Immature natural killer cell (primary cell): ENCODE results near the gene RNF31. TPM values are rescaled to one million over a fixed set of nuclear protein-coding genes. Genes with fewer than 3 reads are reported as not detected.
A peak's percentile ranks its signal among the peaks of the same experiment; 100 is the strongest.

Experiments
- DNase-seq, 3 donors: peaks; one replicate each; pipeline ENCODE4 v3.0.0; 2022; ENCODE audit warnings: mixed read lengths in 1 of 3
- H3K27ac Mint-ChIP-seq, 6 donors: one replicate each; pipeline ENCODE4 v1.8.0; 2020; ENCODE audit warnings: mixed read lengths in 6 of 6, mild to moderate bottlenecking in 5 of 6, inconsistent platforms in 4 of 6, moderate library complexity in 3 of 6
- H3K27me3 Mint-ChIP-seq, 3 donors: one replicate each; pipeline ENCODE4 v1.8.0; 2020 to 2021; ENCODE audit warnings: low read depth in 3 of 3, mild to moderate bottlenecking in 3 of 3, mixed read lengths in 3 of 3, moderate library complexity in 3 of 3, inconsistent platforms in 1 of 3
- H3K36me3 Mint-ChIP-seq, 3 donors: one replicate each; pipeline ENCODE4 v1.8.0; 2020; ENCODE audit warnings: mixed read lengths in 3 of 3, inconsistent platforms in 2 of 3, mild to moderate bottlenecking in 2 of 3
- H3K4me1 Mint-ChIP-seq, 2 donors: one replicate each; pipeline ENCODE4 v1.8.0; 2020; ENCODE audit warnings: inconsistent platforms in 2 of 2, mild to moderate bottlenecking in 2 of 2, mixed read lengths in 2 of 2, moderate library complexity in 1 of 2
- H3K4me3 Mint-ChIP-seq, 5 donors: one replicate each; pipeline ENCODE4 v1.8.0; 2020; ENCODE audit warnings: mild to moderate bottlenecking in 5 of 5, mixed read lengths in 5 of 5, inconsistent platforms in 3 of 5, moderate library complexity in 3 of 5
- H3K9me3 Mint-ChIP-seq, 6 donors: one replicate each; pipeline ENCODE4 v1.8.0; 2020; ENCODE audit warnings: mild to moderate bottlenecking in 6 of 6, mixed read lengths in 6 of 6, inconsistent platforms in 4 of 6, moderate library complexity in 3 of 6
- polyA plus RNA-seq, 3 donors: library from polyadenylated mRNA; unstranded; fragments of 300-500 nt; fragmentation: Illumina TruSeq; gene quantifications; one replicate each; pipeline ENCODE4 v1.2.3, GENCODE V29; 2021

Gene RNF31
- polyA plus RNA-seq, 3 donors from 2014 or later = 41.5 to 62.9 (median 59.5) TPM

DNA sequence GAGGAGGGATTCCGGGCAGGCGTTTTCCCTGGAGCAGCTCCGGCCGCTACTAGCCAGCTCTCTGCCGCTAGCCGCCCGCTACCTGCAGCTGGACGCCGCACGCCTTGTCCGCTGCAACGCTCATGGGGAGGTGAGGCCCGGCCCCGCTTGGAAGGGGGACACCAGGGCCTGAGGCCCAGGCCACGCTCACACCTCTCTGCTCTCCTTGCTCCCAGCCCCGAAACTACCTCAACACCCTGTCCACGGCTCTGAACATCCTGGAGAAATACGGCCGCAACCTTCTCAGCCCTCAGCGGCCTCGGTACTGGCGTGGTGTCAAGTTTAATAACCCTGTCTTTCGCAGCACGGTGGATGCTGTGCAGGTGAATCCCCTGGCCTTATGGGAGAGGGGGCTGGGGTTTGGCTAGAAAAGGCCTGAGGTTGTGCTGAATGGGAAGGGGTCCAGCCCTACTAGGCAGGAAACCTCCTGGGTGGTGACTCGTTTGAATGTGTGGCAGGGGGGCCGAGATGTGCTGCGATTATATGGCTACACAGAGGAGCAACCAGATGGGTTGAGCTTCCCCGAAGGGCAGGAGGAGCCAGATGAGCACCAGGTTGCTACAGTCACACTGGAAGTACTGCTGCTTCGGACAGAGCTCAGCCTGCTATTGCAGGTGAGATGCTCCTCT lies 597 bp downstream of the RNF31 start:
- Mint-ChIP-seq H3K4me3 (peak overlapping the region; percentile 91 to 100 (median 99)), H3K36me3 (peaks cover 9 to 31% (median 14%) of the 10 kb centered on the region in 3 donors), H3K27ac (peak overlapping the region; percentile 83 to 93 (median 86)), H3K27me3 (peaks cover 3 to 9% (median 6%) of the 10 kb centered on the region in 3 donors), H3K9me3 (no peaks in the 10 kb centered on the region), H3K4me1 (peaks cover 52 to 65% of the 10 kb centered on the region in 2 donors)
- no peak for DNase-seq

DNA sequence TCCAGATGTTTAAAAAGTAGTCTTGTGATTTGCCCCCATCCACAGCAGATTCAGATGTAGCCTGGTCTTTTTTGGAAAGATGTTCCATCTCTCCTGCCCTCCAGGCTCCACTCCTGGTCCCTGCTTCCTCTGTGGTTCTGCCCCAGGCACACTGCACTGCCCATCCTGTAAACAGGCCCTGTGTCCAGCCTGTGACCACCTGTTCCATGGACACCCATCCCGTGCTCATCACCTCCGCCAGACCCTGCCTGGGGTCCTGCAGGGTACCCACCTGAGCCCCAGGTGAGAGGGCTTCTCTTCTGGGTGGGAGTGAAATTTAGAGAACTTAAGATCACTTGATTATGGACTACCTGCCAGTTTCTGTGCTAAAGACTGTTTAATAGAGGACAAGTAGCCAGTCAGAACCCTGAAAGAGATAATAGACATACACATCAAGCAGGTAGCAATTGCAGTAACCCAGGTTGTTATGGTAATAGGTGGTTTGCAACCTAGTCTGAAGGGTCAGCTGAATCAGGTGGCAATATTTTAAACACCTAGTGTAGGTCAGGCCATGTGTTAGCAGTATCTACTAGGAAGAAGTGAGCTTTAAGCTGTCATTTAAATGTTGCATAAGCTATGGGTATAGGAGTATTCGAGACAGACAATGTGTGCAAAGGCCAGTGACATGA lies 2.1 kb downstream of the RNF31 start:
- Mint-ChIP-seq H3K4me3 (peak overlapping the region; percentile 27 to 100 (median 96)), H3K4me1 (peaks cover 45 to 54% of the 10 kb centered on the region in 2 donors), H3K36me3 (peaks cover 5 to 28% (median 11%) of the 10 kb centered on the region in 3 donors), H3K27me3 (peaks cover 3 to 9% (median 4%) of the 10 kb centered on the region in 3 donors), H3K9me3 (no peaks in the 10 kb centered on the region), H3K27ac (peak overlapping the region in 2 of 6 donors; percentile 29 to 74)
- no peak for DNase-seq

DNA sequence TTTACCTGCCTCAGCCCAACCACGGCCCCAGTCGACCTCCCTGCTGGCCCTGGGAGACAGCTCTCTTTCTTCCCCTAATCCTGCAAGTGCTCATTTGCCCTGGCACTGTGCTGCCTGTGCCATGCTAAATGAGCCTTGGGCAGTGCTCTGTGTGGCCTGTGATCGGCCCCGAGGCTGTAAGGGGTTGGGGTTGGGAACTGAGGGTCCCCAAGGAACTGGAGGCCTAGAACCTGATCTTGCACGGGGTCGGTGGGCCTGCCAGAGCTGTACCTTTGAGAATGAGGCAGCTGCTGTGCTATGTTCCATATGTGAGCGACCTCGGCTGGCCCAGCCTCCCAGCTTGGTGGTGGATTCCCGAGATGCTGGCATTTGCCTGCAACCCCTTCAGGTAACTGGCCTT lies 2.8 kb downstream of the RNF31 start:
- Mint-ChIP-seq H3K9me3 (no peaks in the 10 kb centered on the region), H3K27me3 (peaks cover 3 to 9% (median 4%) of the 10 kb centered on the region in 3 donors), H3K36me3 (peaks cover 5 to 30% (median 16%) of the 10 kb centered on the region in 3 donors), H3K4me1 (peaks cover 39 to 48% of the 10 kb centered on the region in 2 donors), H3K4me3 (peak overlapping the region in 1 of 5 donors; percentile 27), H3K27ac (no peak overlapping the region)
- DNase-seq = no peak

DNA sequence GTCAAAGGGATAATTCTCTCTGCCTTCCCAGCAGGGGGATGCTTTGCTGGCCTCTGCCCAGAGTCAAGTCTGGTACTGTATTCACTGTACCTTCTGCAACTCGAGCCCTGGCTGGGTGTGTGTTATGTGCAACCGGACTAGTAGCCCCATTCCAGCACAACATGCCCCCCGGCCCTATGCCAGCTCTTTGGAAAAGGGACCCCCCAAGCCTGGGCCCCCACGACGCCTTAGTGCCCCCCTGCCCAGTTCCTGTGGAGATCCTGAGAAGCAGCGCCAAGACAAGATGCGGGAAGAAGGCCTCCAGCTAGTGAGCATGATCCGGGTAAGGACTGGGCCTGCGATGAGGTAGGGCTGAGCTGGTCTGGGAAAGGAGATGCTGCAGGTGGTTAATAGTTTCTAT lies 3.3 kb downstream of the RNF31 start:
- Mint-ChIP-seq H3K9me3 (no peaks in the 10 kb centered on the region), H3K4me3 (no peak overlapping the region), H3K27me3 (peaks cover 3 to 9% (median 4%) of the 10 kb centered on the region in 3 donors), H3K4me1 (peaks cover 34 to 42% of the 10 kb centered on the region in 2 donors), H3K36me3 (peaks cover 7 to 35% (median 18%) of the 10 kb centered on the region in 3 donors), H3K27ac (no peak overlapping the region)
- no peak for DNase-seq

DNA sequence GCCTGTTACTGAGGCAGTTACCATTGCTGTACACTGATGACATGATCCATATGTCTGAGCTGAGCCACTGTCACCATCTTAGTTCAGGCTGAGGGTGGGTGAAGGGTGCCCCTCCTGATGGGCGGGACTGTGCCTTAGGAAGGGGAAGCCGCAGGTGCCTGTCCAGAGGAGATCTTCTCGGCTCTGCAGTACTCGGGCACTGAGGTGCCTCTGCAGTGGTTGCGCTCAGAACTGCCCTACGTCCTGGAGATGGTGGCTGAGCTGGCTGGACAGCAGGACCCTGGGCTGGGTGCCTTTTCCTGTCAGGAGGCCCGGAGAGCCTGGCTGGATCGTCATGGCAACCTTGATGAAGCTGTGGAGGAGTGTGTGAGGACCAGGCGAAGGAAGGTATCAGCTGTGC lies 3.7 kb downstream of the RNF31 start:
- H3K4me1 Mint-ChIP-seq = peaks cover 30 to 38% of the 10 kb centered on the region in 2 donors
- H3K9me3 Mint-ChIP-seq = no peaks in the 10 kb centered on the region
- H3K36me3 Mint-ChIP-seq = peaks cover 10 to 39% (median 22%) of the 10 kb centered on the region in 3 donors
- DNase-seq = no peak
- no peak overlapping the region for H3K27ac Mint-ChIP-seq
- H3K4me3 Mint-ChIP-seq = no peak overlapping the region
- H3K27me3 Mint-ChIP-seq = peaks cover 3 to 9% (median 4%) of the 10 kb centered on the region in 3 donors

DNA sequence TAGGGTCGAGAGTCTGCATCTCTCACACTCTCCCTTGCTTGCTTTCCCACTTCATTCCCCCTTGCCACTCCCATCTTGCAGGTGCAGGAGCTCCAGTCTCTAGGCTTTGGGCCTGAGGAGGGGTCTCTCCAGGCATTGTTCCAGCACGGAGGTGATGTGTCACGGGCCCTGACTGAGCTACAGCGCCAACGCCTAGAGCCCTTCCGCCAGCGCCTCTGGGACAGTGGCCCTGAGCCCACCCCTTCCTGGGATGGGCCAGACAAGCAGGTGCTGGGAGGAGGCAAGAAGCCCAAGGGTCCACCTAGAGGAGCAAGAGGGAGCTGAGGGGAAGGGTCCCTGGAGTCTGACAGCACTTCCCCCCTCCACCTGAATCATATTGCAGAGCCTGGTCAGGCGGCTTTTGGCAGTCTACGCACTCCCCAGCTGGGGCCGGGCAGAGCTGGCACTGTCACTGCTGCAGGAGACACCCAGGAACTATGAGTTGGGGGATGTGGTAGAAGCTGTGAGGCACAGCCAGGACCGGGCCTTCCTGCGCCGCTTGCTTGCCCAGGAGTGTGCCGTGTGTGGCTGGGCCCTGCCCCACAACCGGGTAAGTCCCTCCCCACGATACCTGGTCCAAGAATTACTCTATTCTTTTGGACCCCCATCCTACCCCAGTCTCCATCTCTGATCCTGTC lies 4.2 kb downstream of the RNF31 start:
- peaks cover 10 to 40% (median 23%) of the 10 kb centered on the region in 3 donors for H3K36me3 Mint-ChIP-seq
- H3K4me3 Mint-ChIP-seq = no peak overlapping the region
- H3K4me1 Mint-ChIP-seq = peaks cover 25 to 33% of the 10 kb centered on the region in 2 donors

DNA sequence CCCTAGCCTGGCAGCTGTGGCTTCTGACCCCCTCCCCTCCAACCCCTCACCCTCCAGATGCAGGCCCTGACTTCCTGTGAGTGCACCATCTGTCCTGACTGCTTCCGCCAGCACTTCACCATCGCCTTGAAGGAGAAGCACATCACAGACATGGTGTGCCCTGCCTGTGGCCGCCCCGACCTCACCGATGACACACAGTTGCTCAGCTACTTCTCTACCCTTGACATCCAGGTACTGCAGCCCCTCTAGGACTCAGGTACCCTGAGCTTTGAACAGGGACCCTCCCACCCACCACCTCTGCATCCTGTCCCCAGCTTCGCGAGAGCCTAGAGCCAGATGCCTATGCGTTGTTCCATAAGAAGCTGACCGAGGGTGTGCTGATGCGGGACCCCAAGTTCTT lies 7.8 kb downstream of the RNF31 start:
- Mint-ChIP-seq H3K36me3 (peaks cover 11 to 50% (median 26%) of the 10 kb centered on the region in 3 donors), H3K9me3 (no peaks in the 10 kb centered on the region), H3K27ac (no peak overlapping the region), H3K4me1 (peaks cover 6 to 9% of the 10 kb centered on the region in 2 donors), H3K4me3 (no peak overlapping the region), H3K27me3 (peaks cover 0 to 2% (median 0%) of the 10 kb centered on the region in 3 donors)
- DNase-seq = no peak

More for the DNA sequence above, 4.2 kb downstream of the RNF31 start:
- Mint-ChIP-seq H3K27me3 (peaks cover 0 to 6% (median 4%) of the 10 kb centered on the region in 3 donors), H3K9me3 (no peaks in the 10 kb centered on the region), H3K27ac (no peak overlapping the region)
- DNase-seq = no peak

DNA sequence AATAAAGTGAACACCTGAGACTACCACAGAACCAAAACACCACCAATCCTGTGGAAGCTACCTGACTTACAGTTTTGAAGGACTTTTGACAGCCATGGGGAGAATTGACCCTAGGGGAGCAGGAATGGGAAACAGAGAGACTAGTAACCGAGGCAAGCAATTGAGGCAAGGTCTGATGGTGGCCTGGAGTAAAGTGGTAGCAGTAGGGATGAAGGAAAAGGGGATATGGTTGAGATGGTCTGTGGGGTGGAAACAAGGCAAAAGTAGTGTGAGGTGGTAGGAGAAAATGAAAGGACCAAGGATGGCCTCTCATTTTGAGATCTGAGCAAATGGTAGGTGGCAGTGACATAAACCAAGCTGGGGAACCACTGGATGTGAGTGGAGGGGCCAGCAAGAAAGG lies 9.5 kb downstream of the RNF31 start:
- Mint-ChIP-seq H3K36me3 (peaks cover 15 to 39% (median 26%) of the 10 kb centered on the region in 3 donors), H3K9me3 (no peaks in the 10 kb centered on the region), H3K4me3 (no peak overlapping the region), H3K27me3 (peaks cover 6 to 8% (median 7%) of the 10 kb centered on the region in 3 donors), H3K4me1 (peaks cover 15 to 18% of the 10 kb centered on the region in 2 donors), H3K27ac (peak overlapping the region in 5 of 6 donors; percentile 4 to 79 (median 27))
- no peak for DNase-seq

DNA sequence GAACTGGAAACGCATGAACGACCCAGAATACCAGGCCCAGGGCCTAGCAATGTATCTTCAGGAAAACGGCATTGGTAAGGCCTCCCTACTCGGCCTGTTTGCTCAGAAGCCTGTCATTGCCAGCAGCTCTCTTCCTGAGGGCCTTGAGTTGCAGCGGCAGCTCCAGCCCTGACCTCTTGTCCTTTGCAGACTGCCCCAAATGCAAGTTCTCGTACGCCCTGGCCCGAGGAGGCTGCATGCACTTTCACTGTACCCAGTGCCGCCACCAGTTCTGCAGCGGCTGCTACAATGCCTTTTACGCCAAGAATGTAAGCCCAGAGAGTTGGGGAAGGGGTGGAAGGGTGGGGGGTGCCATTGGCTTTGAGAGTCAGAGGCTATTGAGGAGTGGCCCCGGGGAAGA lies 10.0 kb downstream of the RNF31 start:
- peak overlapping the region in 1 of 6 donors; percentile 45 for H3K27ac Mint-ChIP-seq
- no peak overlapping the region for H3K4me3 Mint-ChIP-seq
- no peak for DNase-seq
- peaks cover 19 to 40% (median 28%) of the 10 kb centered on the region in 3 donors for H3K36me3 Mint-ChIP-seq
- peaks cover 6 to 8% (median 7%) of the 10 kb centered on the region in 3 donors for H3K27me3 Mint-ChIP-seq
- no peaks in the 10 kb centered on the region for H3K9me3 Mint-ChIP-seq
- H3K4me1 Mint-ChIP-seq = peaks cover 20 to 23% of the 10 kb centered on the region in 2 donors

DNA sequence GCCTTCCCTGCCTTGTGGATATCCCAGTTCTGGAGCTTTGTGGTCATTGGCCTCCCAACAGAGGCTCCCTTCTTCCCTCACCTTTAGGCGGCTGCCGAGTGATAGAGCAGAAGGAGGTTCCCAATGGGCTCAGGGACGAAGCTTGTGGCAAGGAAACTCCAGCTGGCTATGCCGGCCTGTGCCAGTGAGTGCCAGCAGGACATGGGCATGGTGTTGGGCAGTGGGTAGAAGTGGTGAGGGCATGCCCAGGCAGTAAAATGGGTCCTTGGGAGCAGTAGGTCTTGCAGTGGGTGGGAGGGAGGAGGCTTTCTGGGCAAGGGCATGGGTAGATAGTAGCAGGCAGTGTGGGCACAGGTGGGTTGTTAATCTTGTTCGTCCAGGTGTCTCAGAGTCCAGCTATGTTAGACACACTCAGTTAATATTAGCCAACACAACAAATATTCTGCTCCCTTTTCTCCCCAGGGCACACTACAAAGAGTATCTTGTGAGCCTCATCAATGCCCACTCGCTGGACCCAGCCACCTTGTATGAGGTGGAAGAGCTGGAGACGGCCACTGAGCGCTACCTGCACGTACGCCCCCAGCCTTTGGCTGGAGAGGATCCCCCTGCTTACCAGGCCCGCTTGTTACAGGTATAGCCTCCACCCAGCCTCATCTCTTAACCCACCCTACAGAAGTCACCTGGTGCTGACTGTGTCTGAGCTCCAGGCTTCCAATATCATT lies 12.6 kb downstream of the RNF31 start:
- Mint-ChIP-seq H3K9me3 (no peaks in the 10 kb centered on the region), H3K36me3 (peaks cover 29 to 50% (median 32%) of the 10 kb centered on the region in 3 donors), H3K4me1 (peaks cover 42 to 45% of the 10 kb centered on the region in 2 donors), H3K4me3 (peak overlapping the region in 2 of 5 donors; percentile 28 to 34), H3K27ac (peak overlapping the region; percentile 86 to 100 (median 98)), H3K27me3 (peaks cover 6 to 14% (median 7%) of the 10 kb centered on the region in 3 donors)
- no peak for DNase-seq

DNA sequence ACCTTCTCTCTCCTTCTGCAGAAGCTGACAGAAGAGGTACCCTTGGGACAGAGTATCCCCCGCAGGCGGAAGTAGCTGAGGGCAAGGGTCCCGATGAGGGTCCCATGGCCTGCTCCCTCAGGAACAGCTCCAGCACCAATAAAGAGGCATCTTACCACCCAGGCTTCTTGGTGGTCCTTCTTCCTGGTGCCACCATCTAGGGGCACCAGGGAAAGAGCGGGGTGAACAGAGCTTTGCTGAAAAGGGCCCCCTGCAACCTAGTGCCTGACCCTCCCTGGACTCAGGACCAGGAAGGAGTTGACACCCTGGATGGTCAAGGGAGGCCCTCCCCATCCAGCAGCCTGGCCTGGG lies 13.2 kb downstream of the RNF31 start:
- peaks cover 6 to 14% (median 7%) of the 10 kb centered on the region in 3 donors for H3K27me3 Mint-ChIP-seq
- H3K4me3 Mint-ChIP-seq = peak overlapping the region in 2 of 5 donors; percentile 28 to 34
- no peaks in the 10 kb centered on the region for H3K9me3 Mint-ChIP-seq
- no peak for DNase-seq
- peak overlapping the region; percentile 97 to 100 (median 98) for H3K27ac Mint-ChIP-seq
- peaks cover 46 to 50% of the 10 kb centered on the region in 2 donors for H3K4me1 Mint-ChIP-seq
- H3K36me3 Mint-ChIP-seq = peaks cover 30 to 47% (median 35%) of the 10 kb centered on the region in 3 donors

DNA sequence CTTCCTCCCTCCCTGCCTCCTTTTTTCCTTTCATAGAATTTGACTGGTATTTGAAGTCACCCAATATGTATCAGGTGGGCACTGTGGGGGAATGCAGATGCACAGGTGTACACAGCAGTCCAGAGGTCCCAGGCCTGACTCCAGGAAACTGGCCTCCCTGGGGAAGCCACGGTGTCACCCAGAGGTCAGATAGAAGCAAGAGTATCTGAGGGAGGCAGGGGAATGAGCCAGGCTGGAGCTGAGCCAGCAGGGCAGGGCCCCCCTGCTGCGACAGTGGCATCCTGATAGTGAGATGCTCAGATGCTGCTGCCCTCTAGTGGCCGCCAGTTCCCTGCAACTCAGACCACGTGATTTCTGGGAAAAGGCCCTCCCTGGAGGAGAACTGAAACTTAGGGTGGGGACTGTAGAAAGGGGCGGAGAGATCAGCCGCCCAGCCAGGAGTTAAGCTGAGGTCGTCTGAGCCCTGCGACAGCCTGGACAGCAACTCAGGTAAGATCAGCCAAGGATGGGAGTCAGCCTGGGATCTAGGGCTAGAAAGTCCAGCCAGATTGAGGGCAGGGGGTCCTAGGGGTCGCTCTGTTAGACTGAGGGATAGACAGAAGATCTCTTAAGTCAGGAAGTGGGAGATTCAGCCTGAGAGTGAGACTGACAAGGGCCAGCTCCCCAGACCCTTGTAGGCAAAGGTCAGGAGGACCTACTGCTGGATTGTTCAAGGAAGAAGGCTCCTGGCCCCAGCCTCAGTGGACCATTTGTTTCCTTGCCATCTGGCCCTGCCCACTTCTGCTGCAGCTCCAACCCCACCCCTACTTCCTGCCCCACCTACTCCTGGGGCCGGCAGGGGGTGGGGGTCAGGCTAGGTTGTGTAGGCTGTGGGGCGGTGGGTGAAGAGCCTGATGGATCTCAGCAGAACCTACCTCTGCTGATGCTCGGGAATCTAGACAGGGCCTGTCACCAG lies 13.8 kb downstream of the RNF31 start, which contains the start of gene IRF9:
IRF9 (plus strand) TSS at position 416 of the 955 bp plus-strand sequence. CDS start 880 bp downstream, outside the sequence.
- peaks cover 47 to 55% of the 10 kb centered on the region in 2 donors for H3K4me1 Mint-ChIP-seq
- no peaks in the 10 kb centered on the region for H3K9me3 Mint-ChIP-seq
- peak; percentile 94 to 95 (median 95) for DNase-seq
- peak within 1 kb of the TSS; percentile 97 to 100 (median 98) for H3K27ac Mint-ChIP-seq
- peaks cover 6 to 14% (median 7%) of the 10 kb centered on the region in 3 donors for H3K27me3 Mint-ChIP-seq
- H3K36me3 Mint-ChIP-seq = peaks cover 28 to 43% (median 31%) of the 10 kb centered on the region in 3 donors
- peak within 1 kb of the TSS; percentile 98 to 100 (median 98) for H3K4me3 Mint-ChIP-seq
